Measurements from ENCODE around the gene C1QTNF12.
"Not testable (repeated sequence)": the region's sequence is repeated elsewhere in the genome, so short reads cannot be mapped to it uniquely, and the experiment has no call there.

Gene C1QTNF12

GRCh38 chr1:1259540-1259939 lies 13.0 kb upstream of the C1QTNF12 start:
- no peak for DNase-seq (ENCODE audit: low read depth)

GRCh38 chr1:1259119-1259488 lies 12.6 kb upstream of the C1QTNF12 start:
- DNase-seq (ENCODE audit: low read depth), result no peak

GRCh38 chr1:1256956-1257871 lies 10.7 kb upstream of the C1QTNF12 start:
- no peak for DNase-seq (ENCODE audit: low read depth)

- no peak for DNase-seq (ENCODE audit: low read depth)
These were observed 9.1 kb upstream of the C1QTNF12 start for GRCh38 chr1:1255611-1256010.

GRCh38 chr1:1255078-1255477 lies 8.6 kb upstream of the C1QTNF12 start:
- no peak for DNase-seq (ENCODE audit: low read depth)

- DNase-seq (ENCODE audit: low read depth), result no peak
These were observed 8.1 kb upstream of the C1QTNF12 start for GRCh38 chr1:1254667-1254998.

- DNase-seq (ENCODE audit: low read depth), result no peak
These were observed 7.6 kb upstream of the C1QTNF12 start for GRCh38 chr1:1253972-1254666.

- no peak for DNase-seq (ENCODE audit: low read depth)
These were observed 6.8 kb upstream of the C1QTNF12 start for GRCh38 chr1:1253314-1253713.

GRCh38 chr1:1250786-1251284 lies 4.3 kb upstream of the C1QTNF12 start:
- no peak for DNase-seq (ENCODE audit: low read depth)

GRCh38 chr1:1248009-1248913 lies 1.7 kb upstream of the C1QTNF12 start:
- DNase-seq (ENCODE audit: low read depth), result not testable (repeated sequence)

- DNase-seq (ENCODE audit: low read depth), result no peak
These were observed 905 bp upstream of the C1QTNF12 start for GRCh38 chr1:1247341-1247913.

GRCh38 chr1:1245817-1246576 lies 525 bp downstream of the C1QTNF12 start:
- DNase-seq (ENCODE audit: low read depth), result no peak

GRCh38 chr1:1245178-1245816 lies 1.2 kb downstream of the C1QTNF12 start:
- DNase-seq (ENCODE audit: low read depth), result no peak

GRCh38 chr1:1244192-1244811 lies 2.2 kb downstream of the C1QTNF12 start:
- DNase-seq (ENCODE audit: low read depth), result no peak

GRCh38 chr1:1243807-1244191 lies 2.7 kb downstream of the C1QTNF12 start:
- DNase-seq (ENCODE audit: low read depth), result no peak

- DNase-seq (ENCODE audit: low read depth), result no peak
These were observed 3.3 kb downstream of the C1QTNF12 start for GRCh38 chr1:1243266-1243660.

GRCh38 chr1:1242461-1243265 lies 3.9 kb downstream of the C1QTNF12 start:
- DNase-seq (ENCODE audit: low read depth), result no peak

- DNase-seq (ENCODE audit: low read depth), result no peak
These were observed 4.8 kb downstream of the C1QTNF12 start for GRCh38 chr1:1241588-1242219.
